Activated CD4-positive, alpha-beta memory T cell treated with anti-CD3 and anti-CD28 coated beads, Interleukin-2, amount 10 ng/mL, durations not matched to agents 7 days and 5 days (primary cell): ENCODE results near the gene PSMB10. TPM values are rescaled to one million over a fixed set of nuclear protein-coding genes. Genes with fewer than 3 reads are reported as not detected.

Experiments
- CTCF ChIA-PET: fragments of 350-600 bp; sonication (Branson Sonifier 250); formaldehyde crosslinking; loops from one replicate; lab custom pipeline; 2021; ENCODE audit warnings: antibody characterized with exemption, inconsistent platforms; lab: Charles Lee
- POLR2A ChIA-PET: fragments of 350-600 bp; sonication (Branson Sonifier 250); formaldehyde crosslinking; loops from one replicate; lab custom pipeline; 2021; ENCODE audit warnings: antibody characterized with exemption; lab: Charles Lee
- DNase-seq: peaks from one replicate; pipeline ENCODE4 v3.0.0-alpha.2; 2020
- H3K27ac Mint-ChIP-seq: one replicate; pipeline ENCODE4 v1.8.0; 2021; ENCODE audit warnings: mild to moderate bottlenecking, mixed read lengths
- H3K27me3 Mint-ChIP-seq: one replicate; pipeline ENCODE4 v1.8.0; 2021; ENCODE audit warnings: mixed read lengths
- H3K36me3 Mint-ChIP-seq: one replicate; pipeline ENCODE4 v1.8.0; 2021; ENCODE audit warnings: low read depth, mixed read lengths
- H3K4me1 Mint-ChIP-seq: one replicate; pipeline ENCODE4 v1.8.0; 2021; ENCODE audit warnings: mixed read lengths
- H3K4me3 Mint-ChIP-seq: one replicate; pipeline ENCODE4 v1.8.0; 2021; ENCODE audit warnings: mild to moderate bottlenecking, mixed read lengths
- H3K9me3 Mint-ChIP-seq: one replicate; pipeline ENCODE4 v1.8.0; 2021; ENCODE audit warnings: mixed read lengths
- total RNA-seq, 2 experiments: library from RNA; stranded (reverse); gene quantifications; one replicate each; pipeline ENCODE4 v1.2.3, GENCODE V29; 2021

PSMB10 gene
- total RNA-seq, 2 experiments from 2014 or later = 236 to 241 TPM

GRCh38 chr16:67892899-67893742 is 43.5 kb downstream of the PSMB10 start, which contains the start of gene PSKH1:
Gene PSKH1, plus strand, starts transcription at chr16:67893254. Its CDS starts 15,496 bp downstream, at chr16:67908750.
- H3K36me3 Mint-ChIP-seq = peaks cover 4% of the 10 kb centered on the region
- POLR2A ChIA-PET = interaction anchor here (0.7 to 4.9 kb wide), 15 partner anchors 10 to 233 kb away, joined by 3 to 32 read pairs (median 4); partner anchors contain the start of genes ACD, EDC4, NRN1L and PARD6A

GRCh38 chr16:67892375-67892774 is 44.3 kb downstream of the PSMB10 start:
- peaks cover 26% of the 10 kb centered on the region for H3K4me1 Mint-ChIP-seq
- H3K4me3 Mint-ChIP-seq = peak overlapping the region; percentile 94
- H3K9me3 Mint-ChIP-seq = no peaks in the 10 kb centered on the region
- CTCF ChIA-PET = interaction anchor here (1.2 to 2.8 kb wide), 3 partner anchors 8 to 149 kb away, joined by 3 to 20 read pairs (median 4); partner anchors contain the start of gene NRN1L
- POLR2A ChIA-PET = interaction anchor here (1.2 to 4.9 kb wide), 11 partner anchors 9 to 232 kb away, joined by 3 to 32 read pairs (median 6); partner anchors contain the start of genes ACD, EDC4, NRN1L and PARD6A
- H3K27ac Mint-ChIP-seq = peak overlapping the region; percentile 81
- DNase-seq = no peak
- H3K27me3 Mint-ChIP-seq = no peaks in the 10 kb centered on the region
- peaks cover 4% of the 10 kb centered on the region for H3K36me3 Mint-ChIP-seq

More at GRCh38 chr16:67892899-67893742, 43.5 kb downstream of the PSMB10 start, which contains the start of gene PSKH1:
- H3K9me3 Mint-ChIP-seq = no peaks in the 10 kb centered on the region
- peaks cover 26% of the 10 kb centered on the region for H3K4me1 Mint-ChIP-seq
- CTCF ChIA-PET = interaction anchor here (0.6 to 2.8 kb wide), 5 partner anchors 9 to 603 kb away, joined by 3 to 20 read pairs (median 5); partner anchors contain the start of gene NRN1L
- no peaks in the 10 kb centered on the region for H3K27me3 Mint-ChIP-seq
- H3K27ac Mint-ChIP-seq = peak within 1 kb of the TSS; percentile 94
- H3K4me3 Mint-ChIP-seq = peak within 1 kb of the TSS; percentile 94
- DNase-seq = peak; percentile 96

GRCh38 chr16:67888331-67888730 is 48.3 kb downstream of the PSMB10 start:
- no peak for DNase-seq
- Mint-ChIP-seq H3K36me3 (peaks cover 12% of the 10 kb centered on the region), H3K4me1 (peaks cover 7% of the 10 kb centered on the region), H3K4me3 (no peak overlapping the region), H3K9me3 (no peaks in the 10 kb centered on the region), H3K27me3 (no peaks in the 10 kb centered on the region), H3K27ac (no peak overlapping the region)
- ChIA-PET POLR2A (no interaction called here), CTCF (no interaction called here)

GRCh38 chr16:67886387-67886786 is 50.3 kb downstream of the PSMB10 start:
- ChIA-PET CTCF (interaction anchor here (0.9 to 1.6 kb wide), 6 partner anchors 12 to 179 kb away, joined by 3 to 5 read pairs (median 3); no protein-coding TSS in a partner anchor), POLR2A (interaction anchor here (1.2 kb wide), 1 partner anchor 49 kb away, joined by 3 read pairs; no protein-coding TSS in a partner anchor)
- Mint-ChIP-seq H3K36me3 (peaks cover 29% of the 10 kb centered on the region), H3K4me3 (no peak overlapping the region), H3K9me3 (no peaks in the 10 kb centered on the region), H3K27ac (no peak overlapping the region), H3K4me1 (no peaks in the 10 kb centered on the region), H3K27me3 (no peaks in the 10 kb centered on the region)
- no peak for DNase-seq

- Mint-ChIP-seq H3K27ac (no peak overlapping the region), H3K4me1 (no peaks in the 10 kb centered on the region), H3K27me3 (no peaks in the 10 kb centered on the region), H3K9me3 (no peaks in the 10 kb centered on the region), H3K4me3 (no peak overlapping the region), H3K36me3 (peaks cover 33% of the 10 kb centered on the region)
- no peak for DNase-seq
- POLR2A ChIA-PET = interaction anchor here (1.2 kb wide), 1 partner anchor 49 kb away, joined by 3 read pairs; no protein-coding TSS in a partner anchor
- CTCF ChIA-PET = interaction anchor here (0.9 to 1.6 kb wide), 6 partner anchors 11 to 179 kb away, joined by 3 to 5 read pairs (median 3); no protein-coding TSS in a partner anchor
These were observed 50.7 kb downstream of the PSMB10 start for GRCh38 chr16:67885976-67886375.

- no peak for DNase-seq
- no peak overlapping the region for H3K4me3 Mint-ChIP-seq
- no peaks in the 10 kb centered on the region for H3K27me3 Mint-ChIP-seq
- H3K36me3 Mint-ChIP-seq = peaks cover 34% of the 10 kb centered on the region
- H3K9me3 Mint-ChIP-seq = no peaks in the 10 kb centered on the region
- ChIA-PET CTCF (interaction anchor here (0.9 to 2.6 kb wide), 6 partner anchors 11 to 180 kb away, joined by 3 to 10 read pairs (median 4); no protein-coding TSS in a partner anchor), POLR2A (interaction anchor here (1.2 kb wide), 1 partner anchor 49 kb away, joined by 3 read pairs; no protein-coding TSS in a partner anchor)
- no peaks in the 10 kb centered on the region for H3K4me1 Mint-ChIP-seq
- no peak overlapping the region for H3K27ac Mint-ChIP-seq
These were observed 51.1 kb downstream of the PSMB10 start for GRCh38 chr16:67885545-67885944.

- ChIA-PET CTCF (interaction anchor here (0.7 to 3.8 kb wide), 13 partner anchors 8 to 364 kb away, joined by 3 to 22 read pairs (median 8); partner anchors contain the start of genes DDX28, DUS2, EDC4 and LCAT), POLR2A (interaction anchor here (3.6 kb wide), 1 partner anchor 8 kb away, joined by 19 read pairs; the partner anchor contains the start of gene PSKH1)
- no peak within 1 kb of the TSS for H3K4me3 Mint-ChIP-seq
- H3K27me3 Mint-ChIP-seq = no peaks in the 10 kb centered on the region
- H3K36me3 Mint-ChIP-seq = peaks cover 40% of the 10 kb centered on the region
- no peaks in the 10 kb centered on the region for H3K4me1 Mint-ChIP-seq
- DNase-seq = no peak
- no peaks in the 10 kb centered on the region for H3K9me3 Mint-ChIP-seq
- H3K27ac Mint-ChIP-seq = no peak within 1 kb of the TSS
These were observed 52.0 kb downstream of the PSMB10 start, which contains the start of gene NRN1L for GRCh38 chr16:67884684-67885083. Gene NRN1L, plus strand, starts transcription at chr16:67884885. Its CDS starts 19 bp downstream, at chr16:67884904.

Other genes with a start within 250 kb of the PSMB10 start
- gene GFOD2, start 217.5 kb downstream of the PSMB10 start, total RNA-seq = 10 to 100 TPM; 13.0 to 14.9 TPM
- 10 to 100 TPM; 23.2 to 24.3 TPM for gene RANBP10, start 130.3 kb downstream of the PSMB10 start, total RNA-seq
- gene TSNAXIP1, start 130.0 kb downstream of the PSMB10 start, total RNA-seq = under 1 TPM; 0.20 to 0.25 TPM
- 10 to 100 TPM; 40.6 to 42.3 TPM for gene THAP11, start 94.5 kb downstream of the PSMB10 start, total RNA-seq
- 100 to 1,000 TPM in 1 of 2 experiments, 10 to 100 TPM in 1; 96.4 to 101 TPM for gene NUTF2, start 89.9 kb downstream of the PSMB10 start, total RNA-seq
- 10 to 100 TPM; 50.2 to 53.5 TPM for gene CENPT, start 89.2 kb downstream of the PSMB10 start, total RNA-seq
- 10 to 100 TPM; 98.4 to 99.3 TPM for gene EDC4, start 63.8 kb downstream of the PSMB10 start, total RNA-seq
- 1 to 10 TPM in 1 of 2 experiments, under 1 TPM in 1; 0.76 to 1.3 TPM for gene NRN1L, start 52.0 kb downstream of the PSMB10 start, total RNA-seq
- gene PSKH1, start 43.6 kb downstream of the PSMB10 start, total RNA-seq = 10 to 100 TPM; 19.0 TPM
- gene CTRL, start 5.0 kb downstream of the PSMB10 start, total RNA-seq = 1 to 10 TPM; 4.5 to 5.0 TPM
- gene LCAT, start 7.3 kb upstream of the PSMB10 start, total RNA-seq = 10 to 100 TPM; 10.7 to 14.8 TPM
- gene SLC12A4, start 31.8 kb upstream of the PSMB10 start, total RNA-seq = 10 to 100 TPM; 37.9 to 40.0 TPM
- under 1 TPM in 1 of 2 experiments, not detected in 1; 0.20 TPM for gene DPEP3, start 43.6 kb upstream of the PSMB10 start, total RNA-seq
- gene DPEP2, start 62.6 kb upstream of the PSMB10 start, total RNA-seq = 10 to 100 TPM; 17.5 to 18.1 TPM
- not detected for gene DPEP2NB, start 79.1 kb upstream of the PSMB10 start, total RNA-seq
- 10 to 100 TPM; 11.6 to 12.3 TPM for gene DDX28, start 86.4 kb upstream of the PSMB10 start, total RNA-seq
- 10 to 100 TPM; 23.8 to 24.4 TPM for gene DUS2, start 86.4 kb upstream of the PSMB10 start, total RNA-seq
- 100 to 1,000 TPM; 208 to 209 TPM for gene NFATC3, start 148.5 kb upstream of the PSMB10 start, total RNA-seq